Activated T-cell treated with anti-CD3 and anti-CD28 coated beads for 48 hours (primary cell): ENCODE results near the gene SRL.

ENCODE experiments used
- DNase-seq: peaks from one replicate; pipeline ENCODE4 v3.0.0-alpha.2; 2020; ENCODE audit warnings: low read depth

SRL gene

DNA sequence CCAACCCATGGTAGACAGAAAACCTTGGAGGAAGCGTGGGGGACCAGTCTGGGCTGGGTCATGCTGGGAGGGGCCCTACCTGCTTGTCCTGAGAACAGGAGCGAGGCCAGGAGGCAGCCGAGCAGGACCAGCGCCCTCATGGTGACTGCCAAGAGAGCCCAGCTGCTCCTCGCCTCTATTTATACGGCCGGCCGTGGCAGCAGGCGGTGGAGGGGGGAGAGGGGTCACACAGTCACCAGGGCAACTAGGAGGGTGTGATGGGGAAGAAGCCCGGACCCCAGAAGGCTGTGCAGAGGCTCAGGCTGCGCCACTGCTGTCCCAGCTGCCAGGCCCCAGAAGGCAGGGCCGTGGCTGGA lies at the start of gene SRL:
TSS of gene SRL (minus strand) at position 153 of the 356 bp plus-strand sequence. CDS start at position 140, 13 bp downstream.
- no peak for DNase-seq

- no peak for DNase-seq
Measured at GRCh38 chr16:4290236-4290830, 48.5 kb upstream of the SRL start.

GRCh38 chr16:4288148-4288921 lies 46.5 kb upstream of the SRL start:
- peak; percentile 76 for DNase-seq

- no peak for DNase-seq
Measured at GRCh38 chr16:4285167-4285566, 43.3 kb upstream of the SRL start.

DNA sequence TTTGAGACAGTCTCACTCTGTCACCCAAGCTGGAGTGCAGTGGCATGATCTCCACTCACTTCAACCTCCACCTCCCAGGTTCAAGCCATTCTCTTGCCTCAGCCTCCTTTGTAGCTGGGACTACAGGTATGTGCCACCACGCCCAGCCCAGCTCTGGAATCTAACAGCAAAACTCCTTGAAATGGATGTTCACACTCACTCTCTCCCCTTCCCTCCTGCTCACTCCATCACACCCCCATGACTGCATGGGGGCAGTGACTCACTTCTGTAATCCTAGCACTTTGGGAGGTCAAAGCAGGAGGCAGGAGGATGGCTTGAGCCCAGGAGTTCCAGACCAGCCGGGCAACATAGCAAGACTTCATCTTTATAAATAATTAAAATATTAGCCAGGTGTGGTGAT lies 42.1 kb upstream of the SRL start:
- DNase-seq = no peak

DNA sequence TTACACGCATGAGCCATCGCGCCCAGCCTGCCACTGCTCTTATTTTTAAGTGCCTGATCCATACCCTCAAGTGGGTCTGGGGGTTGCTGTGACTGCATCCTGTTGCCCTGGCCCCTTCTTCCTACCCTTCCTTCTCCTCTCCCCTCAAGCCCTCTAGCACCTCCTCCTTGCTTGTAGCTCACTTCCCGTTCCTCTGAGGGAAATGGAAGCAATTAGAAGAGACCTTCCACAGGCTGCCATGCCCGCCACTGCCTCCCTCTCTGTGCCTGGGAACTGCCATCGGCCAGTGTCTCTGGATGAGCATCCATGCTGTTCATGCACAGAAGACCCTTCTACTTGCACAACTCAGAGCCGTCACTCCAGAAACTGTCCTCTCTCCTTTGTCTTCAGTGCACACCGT lies 41.6 kb upstream of the SRL start:
- no peak for DNase-seq

GRCh38 chr16:4280625-4281024 lies 38.7 kb upstream of the SRL start:
- no peak for DNase-seq

- no peak for DNase-seq
Measured at GRCh38 chr16:4277987-4278513, 36.2 kb upstream of the SRL start.

DNA sequence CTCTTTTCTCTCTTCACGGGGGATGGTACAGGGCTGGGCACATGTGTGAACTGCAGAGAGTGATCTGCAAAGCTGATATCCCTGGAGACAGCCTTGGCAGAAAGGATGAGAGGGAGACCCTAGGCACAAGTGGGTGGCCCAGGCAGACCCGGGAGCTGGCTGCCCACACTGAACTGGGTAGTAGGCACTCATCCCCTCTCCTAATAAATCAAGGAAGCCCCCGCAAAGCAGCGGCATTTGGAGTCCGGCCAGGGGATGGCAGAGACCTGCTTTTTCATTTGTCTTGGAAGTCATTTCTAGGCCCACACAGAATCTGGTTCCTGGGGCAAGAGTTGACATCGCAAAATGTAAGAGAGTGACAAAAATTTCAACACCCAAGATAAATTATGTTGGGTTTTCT lies 34.0 kb upstream of the SRL start:
- DNase-seq = no peak

DNA sequence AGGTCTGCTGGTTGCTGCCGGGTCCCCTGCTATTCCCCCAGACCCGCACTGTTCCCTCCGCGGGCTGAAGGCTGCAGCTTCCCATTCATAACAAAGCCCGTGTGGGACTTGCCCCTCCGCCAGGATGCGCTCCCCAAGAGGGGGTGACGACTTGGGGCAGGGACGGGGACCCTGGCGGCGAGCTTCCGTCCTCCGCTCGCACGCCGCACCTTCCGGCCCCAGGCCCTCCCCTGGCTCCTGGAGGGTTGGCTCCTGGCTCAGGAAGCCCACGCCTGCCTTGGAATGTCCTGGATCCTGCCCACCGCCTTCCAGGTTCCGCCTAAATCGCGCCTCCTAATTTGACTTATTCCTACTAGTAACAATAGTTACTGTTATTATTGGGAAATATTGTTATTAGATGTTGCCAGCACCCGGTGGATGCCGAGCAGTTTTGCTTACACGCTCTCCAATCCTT lies 32.0 kb upstream of the SRL start:
- DNase-seq = peak; percentile 57

DNA sequence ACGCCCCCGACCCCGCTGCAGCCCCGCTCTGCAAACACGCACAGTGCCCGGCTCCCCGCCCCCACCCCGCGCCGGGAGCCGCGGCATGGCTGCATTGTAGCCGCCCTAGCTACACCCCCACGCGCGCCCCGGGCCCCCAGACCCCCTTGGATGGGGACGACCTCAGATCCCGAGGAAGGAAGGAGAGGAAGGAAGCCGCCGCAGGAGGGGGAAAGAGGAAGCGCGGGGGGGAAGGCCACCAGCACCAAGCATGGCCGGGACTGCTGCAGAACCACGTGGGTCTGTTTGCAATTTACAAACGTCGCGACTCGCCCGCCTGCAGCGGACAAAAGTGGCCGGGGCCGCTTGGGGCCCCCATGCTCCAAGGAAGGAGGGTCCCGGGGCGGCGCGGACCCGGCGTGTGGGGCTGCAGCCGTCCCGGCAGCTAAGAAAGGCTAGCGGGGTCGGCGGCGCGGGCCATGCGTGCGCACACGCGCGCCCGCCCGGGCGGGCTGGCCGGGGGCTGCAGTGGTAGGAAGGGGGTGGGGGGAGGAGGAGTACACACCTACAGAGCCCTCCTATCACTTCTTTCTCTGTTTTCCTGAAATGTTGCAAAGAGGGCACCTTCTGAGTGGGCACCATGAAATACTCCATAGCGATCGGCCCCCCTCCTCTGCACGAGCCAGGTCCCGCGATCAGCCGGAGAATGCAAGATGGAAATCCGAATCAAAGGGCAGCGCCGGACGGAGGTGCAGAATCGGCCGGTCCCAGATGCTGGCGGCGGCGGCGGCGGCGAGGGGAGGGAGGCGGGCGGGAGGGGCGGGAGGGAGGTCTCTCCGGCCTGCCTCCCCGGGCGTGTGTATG lies 30.5 kb upstream of the SRL start:
- peak; percentile 30 for DNase-seq

- DNase-seq = peak; percentile 87
Measured at GRCh38 chr16:4271176-4272113, 29.6 kb upstream of the SRL start.

DNA sequence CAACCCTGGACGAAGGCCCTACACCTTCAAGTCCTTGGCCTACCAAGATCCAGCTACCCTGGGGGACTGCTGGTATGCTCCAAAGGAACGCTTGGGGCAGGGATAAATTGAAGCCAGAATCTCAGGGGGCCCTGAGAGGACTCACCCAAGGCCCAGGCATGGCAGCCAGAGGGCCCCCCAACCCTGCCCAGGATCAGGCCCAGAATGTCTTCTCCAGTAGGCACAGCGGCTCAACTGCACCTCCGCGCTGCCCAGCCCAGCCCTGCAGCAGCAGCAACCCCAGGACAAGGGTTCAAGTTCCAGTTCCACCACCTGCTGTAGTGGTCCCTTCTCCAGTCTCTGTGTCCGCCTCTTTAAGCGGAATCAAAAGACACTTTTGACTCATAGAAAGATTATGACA lies 28.7 kb upstream of the SRL start:
- no peak for DNase-seq

DNA sequence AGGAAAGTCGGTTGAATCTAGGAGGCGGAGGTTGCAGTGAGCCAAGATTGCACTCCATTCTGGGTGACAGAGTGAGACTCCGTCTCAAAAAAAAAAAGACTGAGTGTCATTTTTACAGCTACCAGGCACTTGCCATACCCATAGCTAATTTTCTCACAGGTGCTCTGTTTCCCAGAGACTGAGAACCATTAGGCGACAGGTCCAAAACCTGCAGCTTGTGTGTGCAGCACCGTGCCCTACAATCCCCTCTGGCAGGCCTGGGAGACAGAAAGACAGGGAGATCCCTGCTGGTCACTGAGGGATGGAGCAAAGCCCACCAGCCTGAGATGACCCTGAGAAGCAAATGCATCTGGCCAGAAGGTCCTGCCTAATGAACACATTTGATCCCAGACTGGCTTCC lies 28.2 kb upstream of the SRL start:
- no peak for DNase-seq

DNA sequence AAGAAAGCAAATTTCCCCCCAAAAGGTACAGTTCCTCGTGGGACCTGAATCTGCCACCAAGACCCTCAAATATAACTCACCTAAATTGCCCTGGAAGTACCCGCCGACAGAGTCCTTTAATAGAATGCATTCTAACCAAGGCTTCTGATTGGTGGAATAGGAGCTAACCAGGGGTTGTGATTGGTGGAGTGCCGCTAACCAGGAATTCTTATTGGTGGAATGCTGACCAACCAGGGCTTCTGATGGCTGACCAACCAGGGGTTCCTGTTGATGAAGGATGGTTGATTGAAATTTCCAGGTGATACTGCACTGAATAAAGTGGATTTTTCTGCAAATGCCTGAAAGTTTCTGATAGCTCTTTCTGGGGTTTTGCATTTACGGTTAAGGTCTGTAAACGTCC lies 24.5 kb upstream of the SRL start:
- DNase-seq = no peak

DNA sequence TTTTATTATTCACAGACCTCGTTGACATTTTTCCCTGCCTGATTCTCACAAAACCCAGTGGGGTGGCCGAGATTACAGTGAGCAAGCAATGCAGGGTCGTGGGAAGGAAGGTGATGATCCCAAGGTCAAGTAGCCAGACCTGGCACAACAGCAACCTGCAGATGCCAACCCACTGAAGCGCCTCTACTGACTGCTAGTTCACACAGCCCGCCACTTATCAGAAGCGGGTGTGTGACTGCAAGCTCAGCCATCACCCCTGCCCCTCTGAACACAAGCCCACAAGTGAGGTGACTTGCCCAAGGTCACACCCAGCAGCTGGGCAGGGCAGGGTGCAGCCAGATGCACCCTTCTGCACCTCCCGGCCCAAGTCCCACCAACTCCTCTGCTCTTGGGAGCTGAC lies 23.8 kb upstream of the SRL start:
- DNase-seq = no peak

DNA sequence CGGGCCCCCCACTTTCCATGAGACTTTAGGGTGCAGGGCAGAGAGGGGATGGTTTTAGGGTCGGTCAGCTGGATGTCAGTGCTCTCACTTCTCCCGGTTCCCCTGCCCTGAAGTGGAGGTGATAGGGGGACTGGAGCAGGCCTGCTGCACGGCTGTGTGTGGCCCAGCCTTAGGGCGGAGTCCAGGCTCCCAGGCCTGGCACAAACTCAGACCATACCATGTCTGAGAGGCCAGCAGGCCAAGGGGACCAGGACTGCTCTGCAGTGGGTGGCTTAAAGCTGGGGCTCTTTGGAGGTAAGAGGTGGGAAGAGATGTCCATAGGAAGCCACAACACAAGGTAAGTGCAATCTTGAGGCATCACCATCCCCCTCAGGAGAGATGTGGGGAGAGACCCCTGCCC lies 22.7 kb upstream of the SRL start:
- DNase-seq = no peak

DNA sequence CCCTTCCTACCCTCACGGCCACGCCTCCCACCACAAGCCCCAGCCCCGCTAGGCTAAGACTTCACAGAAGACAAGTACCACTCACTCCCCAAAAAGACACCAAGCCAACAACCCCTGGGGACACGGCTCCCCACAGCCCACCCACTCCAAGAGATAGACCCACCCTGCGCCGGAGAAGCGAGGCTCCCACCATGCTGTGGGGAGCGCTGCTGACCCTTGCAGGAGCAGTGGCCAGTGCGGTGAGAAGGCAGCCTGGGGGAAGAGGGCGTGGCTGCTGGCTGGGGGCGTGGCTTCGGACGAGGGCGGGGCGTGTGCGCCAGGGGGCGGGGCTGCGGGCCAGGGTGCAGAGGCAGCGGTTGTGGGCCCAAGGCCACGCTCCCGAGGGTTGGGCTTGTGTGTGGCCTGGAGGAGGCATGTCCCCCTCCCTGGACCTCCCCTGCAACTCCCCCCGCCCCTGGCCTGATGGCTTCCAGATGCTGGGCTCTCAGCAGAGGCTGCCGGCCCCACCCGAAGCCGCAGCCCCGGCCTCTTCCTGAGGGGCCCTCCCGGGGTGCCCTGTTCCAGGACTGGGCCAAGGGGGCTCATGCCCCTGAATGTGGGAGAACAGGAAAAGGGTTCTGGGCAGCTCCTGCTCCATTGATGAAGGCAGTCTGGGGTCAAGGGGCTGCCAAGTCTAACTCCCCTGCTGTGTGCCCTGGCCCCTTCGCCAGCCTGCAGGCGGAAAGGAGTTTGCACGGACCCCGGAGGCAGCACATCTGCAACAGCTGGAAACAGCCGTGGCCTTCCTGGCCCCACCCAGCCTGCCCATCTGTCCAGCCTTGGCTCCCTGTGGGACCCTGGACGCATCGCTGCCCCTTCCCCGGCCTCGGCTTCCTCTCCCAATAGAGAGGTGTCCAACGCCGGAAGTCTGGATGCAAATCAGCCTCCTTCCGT lies 21.9 kb upstream of the SRL start:
- DNase-seq = peak; percentile 16

DNA sequence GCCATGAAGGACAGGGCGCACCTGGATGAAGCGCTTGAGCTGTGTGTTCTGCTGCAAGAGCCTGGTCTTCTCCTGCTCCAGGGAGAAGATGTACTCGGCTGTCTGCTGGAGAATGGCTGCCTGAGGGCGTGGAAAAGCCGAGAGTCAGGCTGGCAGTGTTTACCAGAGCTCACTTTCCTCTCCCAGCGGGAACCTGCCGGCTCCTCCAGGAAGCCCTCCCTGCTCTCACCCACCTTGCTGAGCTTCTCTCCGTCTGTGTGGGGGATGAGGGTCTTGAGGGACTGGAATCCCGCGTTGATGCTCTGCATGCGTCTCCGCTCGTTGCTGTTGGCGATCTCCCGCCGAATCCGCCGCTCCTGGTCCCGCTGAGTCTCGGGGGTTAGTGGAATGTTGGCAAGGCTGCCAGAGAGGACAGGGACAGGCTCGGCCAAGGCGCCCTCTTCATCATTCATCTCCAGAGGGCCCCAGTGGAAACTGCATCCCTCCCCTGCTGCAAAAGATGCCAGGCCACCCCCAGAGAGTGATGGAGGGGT lies 20.5 kb upstream of the SRL start:
- DNase-seq = no peak

GRCh38 chr16:4261557-4262172 lies 19.8 kb upstream of the SRL start:
- peak; percentile 62 for DNase-seq
